Urinary bladder (tissue), 4 donors: ENCODE measurements around the gene EXT2. TPM values are rescaled to one million over a fixed set of nuclear protein-coding genes. Genes with fewer than 3 reads are reported as not detected.

Experiments used
- DNase-seq: peaks from one replicate; pipeline ENCODE4 v3.0.0-alpha.2; 2015; ENCODE audit errors: extremely low spot score
- H3K27ac ChIP-seq: one replicate; pipeline ENCODE4 v1.5.1; 2013; ENCODE audit warnings: low read depth, mild to moderate bottlenecking, moderate library complexity
- H3K36me3 ChIP-seq: one replicate; pipeline ENCODE4 v1.6.1; 2013; ENCODE audit warnings: mild to moderate bottlenecking, moderate library complexity; ENCODE audit not compliant: insufficient read depth
- H3K4me1 ChIP-seq: one replicate; pipeline ENCODE4 v1.6.1; 2013; ENCODE audit warnings: mild to moderate bottlenecking, moderate library complexity; ENCODE audit not compliant: insufficient read depth
- H3K4me3 ChIP-seq: one replicate; pipeline ENCODE4 v1.5.1; 2013; ENCODE audit warnings: low read depth, low read length
- WGBS: extraction: QIAGEN DNeasy Blood & Tissue Kit; methylation state at CpG from one replicate; pipeline ENCODE4 v1.1.7; 2013; 5-methylcytosine and 5-hydroxymethylcytosine counted together
- polyA plus RNA-seq: library from polyadenylated mRNA; stranded (reverse); fragments of 200-250 nt; gene quantifications from one replicate; pipeline ENCODE4 v1.2.3, GENCODE V29; 2013
- total RNA-seq: library from RNA; depleted of rRNA; stranded (reverse); fragments of >200 nt; gene quantifications from one replicate; pipeline ENCODE4 v1.2.3, GENCODE V29; 2014
- donor health status: healthy with polysubstance abuse.
- donor health status: healthy.

Gene EXT2
- total and polyA plus RNA-seq, 2 donors, result 52.2 to 95.3 TPM

GRCh38 chr11:44288133-44288526 is 192.7 kb downstream of the EXT2 start:
- Histone ChIP-seq H3K36me3 (no peaks in the 10 kb centered on the region), H3K4me1 (no peaks in the 10 kb centered on the region), H3K27ac (no peak overlapping the region), H3K4me3 (no peak overlapping the region)
- no peak for DNase-seq
- WGBS, result 88% methylated on average over 3 of the region's 3 CpGs

- no peak overlapping the region for H3K4me3 ChIP-seq
- H3K4me1 ChIP-seq, result no peaks in the 10 kb centered on the region
- H3K27ac ChIP-seq, result no peak overlapping the region
- WGBS, result 62% methylated on average over 4 of the region's 4 CpGs
- H3K36me3 ChIP-seq, result no peaks in the 10 kb centered on the region
- DNase-seq, result no peak
Measured at GRCh38 chr11:44290208-44290607, 194.7 kb downstream of the EXT2 start.

Other genes starting within 250 kb of the EXT2 start
- gene ALKBH3, start 214.8 kb upstream of the EXT2 start, total RNA-seq, result 30.2 TPM
- gene ALKBH3, start 214.8 kb upstream of the EXT2 start, polyA plus RNA-seq, result 27.7 TPM
- gene C11orf96, start 153.0 kb upstream of the EXT2 start, total RNA-seq, result 21.4 TPM
- gene C11orf96, start 153.0 kb upstream of the EXT2 start, polyA plus RNA-seq, result 226 TPM
- gene ACCSL, start 47.7 kb upstream of the EXT2 start, total RNA-seq, result not detected
- not detected for gene ACCSL, start 47.7 kb upstream of the EXT2 start, polyA plus RNA-seq
- 29.2 TPM for gene ACCS, start 29.4 kb upstream of the EXT2 start, total RNA-seq
- gene ACCS, start 29.4 kb upstream of the EXT2 start, polyA plus RNA-seq, result 14.2 TPM
- 1.5 TPM for gene ALX4, start 214.5 kb downstream of the EXT2 start, total RNA-seq
- gene ALX4, start 214.5 kb downstream of the EXT2 start, polyA plus RNA-seq, result 0.08 TPM